ENCODE measurements around the gene HOMER2.

Gene HOMER2

GRCh38 chr15:82875411-82876003, 77.0 kb downstream of the HOMER2 start:
- no peak overlapping the region for H3K4me3 ChIP-seq (ENCODE audit: low read depth, low read length)
- DNase-seq (ENCODE audit: low read depth), result no peak

GRCh38 chr15:82874961-82875360, 77.6 kb downstream of the HOMER2 start:
- DNase-seq (ENCODE audit: low read depth), result no peak
- no peak overlapping the region for H3K4me3 ChIP-seq (ENCODE audit: low read depth, low read length)
- TF ChIP-seq, protein P1, sequence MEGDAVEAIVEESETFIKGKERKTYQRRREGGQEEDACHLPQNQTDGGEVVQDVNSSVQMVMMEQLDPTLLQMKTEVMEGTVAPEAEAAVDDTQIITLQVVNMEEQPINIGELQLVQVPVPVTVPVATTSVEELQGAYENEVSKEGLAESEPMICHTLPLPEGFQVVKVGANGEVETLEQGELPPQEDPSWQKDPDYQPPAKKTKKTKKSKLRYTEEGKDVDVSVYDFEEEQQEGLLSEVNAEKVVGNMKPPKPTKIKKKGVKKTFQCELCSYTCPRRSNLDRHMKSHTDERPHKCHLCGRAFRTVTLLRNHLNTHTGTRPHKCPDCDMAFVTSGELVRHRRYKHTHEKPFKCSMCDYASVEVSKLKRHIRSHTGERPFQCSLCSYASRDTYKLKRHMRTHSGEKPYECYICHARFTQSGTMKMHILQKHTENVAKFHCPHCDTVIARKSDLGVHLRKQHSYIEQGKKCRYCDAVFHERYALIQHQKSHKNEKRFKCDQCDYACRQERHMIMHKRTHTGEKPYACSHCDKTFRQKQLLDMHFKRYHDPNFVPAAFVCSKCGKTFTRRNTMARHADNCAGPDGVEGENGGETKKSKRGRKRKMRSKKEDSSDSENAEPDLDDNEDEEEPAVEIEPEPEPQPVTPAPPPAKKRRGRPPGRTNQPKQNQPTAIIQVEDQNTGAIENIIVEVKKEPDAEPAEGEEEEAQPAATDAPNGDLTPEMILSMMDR (conservative IDR thresholded peaks at IDR 0.05; ENCODE audit: low read depth, low read length), result no peak

More at GRCh38 chr15:82875411-82876003, 77.0 kb downstream of the HOMER2 start:
- TF ChIP-seq, protein P1 (conservative IDR thresholded peaks at IDR 0.05; ENCODE audit: low read depth, low read length), result no peak

GRCh38 chr15:82874267-82874666, 78.3 kb downstream of the HOMER2 start:
- DNase-seq (ENCODE audit: low read depth), result no peak
- TF ChIP-seq, protein P1 (conservative IDR thresholded peaks at IDR 0.05; ENCODE audit: low read depth, low read length), result no peak
- H3K4me3 ChIP-seq (ENCODE audit: low read depth, low read length), result no peak overlapping the region

DNA sequence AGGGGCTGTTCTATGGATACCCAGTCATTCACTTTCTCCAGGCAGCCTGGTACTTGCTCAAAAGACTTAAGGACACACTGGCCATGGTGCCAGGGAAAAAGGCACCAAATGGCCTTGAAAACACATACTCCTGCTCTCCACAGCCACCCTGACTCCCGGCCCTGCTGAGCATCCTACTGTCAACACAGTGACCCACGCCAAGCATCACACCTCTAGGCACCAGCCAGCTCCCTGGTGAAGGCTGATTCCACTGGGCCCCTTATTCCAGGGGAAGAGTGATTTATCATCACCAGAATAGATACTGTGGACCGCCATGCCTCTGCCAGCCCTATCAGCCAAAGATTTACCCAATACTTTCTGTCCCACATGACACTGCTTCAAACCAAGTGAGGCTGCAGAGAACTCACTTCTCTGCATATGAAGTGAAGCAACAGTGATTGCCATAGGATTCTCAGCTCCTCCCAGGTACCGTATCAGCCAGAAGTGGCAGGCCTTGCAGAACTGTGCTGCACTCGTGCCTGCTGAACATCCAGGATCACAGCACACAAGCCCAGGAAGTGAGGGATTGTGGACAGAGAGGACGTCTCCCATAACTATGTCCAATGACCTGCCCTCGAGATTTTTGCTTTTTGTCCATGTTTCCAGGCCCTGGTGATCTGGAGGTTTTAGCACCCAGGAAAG, 79.4 kb downstream of the HOMER2 start:
- DNase-seq (ENCODE audit: low read depth), result no peak
- TF ChIP-seq, protein P1 (conservative IDR thresholded peaks at IDR 0.05; ENCODE audit: low read depth, low read length), result no peak
- no peak overlapping the region for H3K4me3 ChIP-seq (ENCODE audit: low read depth, low read length)

DNA sequence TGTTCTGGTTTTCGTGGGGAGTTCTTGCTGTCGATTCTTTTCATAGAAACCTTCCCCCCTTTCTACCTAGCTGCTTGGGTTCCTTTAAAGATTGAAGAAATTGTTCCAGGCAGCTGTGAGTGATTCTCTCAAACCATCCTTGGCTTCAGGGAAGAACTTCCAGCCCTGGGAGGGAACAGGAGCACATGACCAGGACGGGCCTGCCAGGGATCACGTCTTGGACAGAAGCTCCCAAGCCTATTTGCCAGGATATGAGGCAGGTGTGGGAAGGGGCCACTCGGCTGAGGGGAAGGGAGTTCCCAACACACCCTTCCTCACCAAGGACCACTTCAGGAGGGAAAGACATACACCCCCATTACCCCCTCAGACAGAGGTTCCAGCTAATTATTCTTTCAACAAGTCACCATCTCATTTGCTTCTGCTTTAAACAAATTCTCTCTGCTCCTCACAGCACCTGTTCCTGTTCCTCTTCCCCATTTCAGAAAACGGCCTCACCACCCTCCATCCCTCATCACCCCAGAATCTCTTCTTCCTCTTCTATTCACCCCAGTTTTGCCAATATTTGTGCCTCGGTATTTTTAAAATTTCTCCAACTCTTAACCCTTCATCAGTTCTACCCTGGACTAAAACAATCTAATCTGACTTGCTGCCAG, 80.6 kb downstream of the HOMER2 start:
- DNase-seq (ENCODE audit: low read depth), result no peak
- H3K4me3 ChIP-seq (ENCODE audit: low read depth, low read length), result no peak overlapping the region
- TF ChIP-seq, protein P1 (conservative IDR thresholded peaks at IDR 0.05; ENCODE audit: low read depth, low read length), result no peak

- TF ChIP-seq, protein P1 (conservative IDR thresholded peaks at IDR 0.05; ENCODE audit: low read depth, low read length), result no peak
- DNase-seq (ENCODE audit: low read depth), result no peak
- no peak overlapping the region for H3K4me3 ChIP-seq (ENCODE audit: low read depth, low read length)
Observed at GRCh38 chr15:82871358-82871757, 81.2 kb downstream of the HOMER2 start.

Data from choroid plexus epithelial cell (primary cell).